Mucosa of descending colon (tissue), 3 donors: Measurements from ENCODE around the gene MCC. TPM values are rescaled to one million over a fixed set of nuclear protein-coding genes. Genes with fewer than 3 reads are reported as not detected.

Experiments
- ATAC-seq: fragments of 200-7000 bp; cut with Tn5 transposase; one replicate; pipeline ENCODE4 v1.9.1; 2020; ENCODE audit warnings: mild to moderate bottlenecking, moderate library complexity
- DNase-seq, 3 donors: peaks; one replicate each; pipeline ENCODE4 v3.0.0-alpha.2; 2020
- H3K36me3 ChIP-seq: fragments of 200-600 bp; one replicate; pipeline ENCODE4 v1.8.0; 2021; ENCODE audit warnings: low read depth, mild to moderate bottlenecking
- H3K4me1 ChIP-seq: fragments of 200-600 bp; one replicate; pipeline ENCODE4 v1.8.0; 2021; ENCODE audit warnings: low read depth, mild to moderate bottlenecking
- H3K4me3 ChIP-seq: fragments of 200-600 bp; one replicate; pipeline ENCODE4 v1.8.0; 2021; ENCODE audit warnings: mild to moderate bottlenecking
- H3K9me3 ChIP-seq: fragments of 200-600 bp; one replicate; pipeline ENCODE4 v1.8.0; 2021; ENCODE audit warnings: mild to moderate bottlenecking
- CTCF ChIP-seq: fragments of 200-600 bp; IDR thresholded peaks from one replicate; pipeline ENCODE4 v1.8.0; 2022; ENCODE audit warnings: antibody characterized with exemption, mild to moderate bottlenecking
- intact Hi-C, 2 donors: fragments of 100-400 bp; cut with DNase I in 1 of 2; cut with micrococcal nuclease in 1 of 2; formaldehyde crosslinking; loops; one replicate each; pipeline versions ENCODE4 v1.11.0 to v1.11.1; 2022; cut with DNase I, micrococcal nuclease
- total RNA-seq, 3 donors: library from RNA; stranded (reverse); fragmentation: NEBNext Ultra II Directional in 2 of 3; extraction: Animal tissue kit (Norgen Biotek cat#: 25700) in 2 of 3; gene quantifications; one replicate each; pipeline versions ENCODE4 v1.2.1 to v1.2.4, GENCODE V29; 2021 to 2023
- donor health status: DM: no; HTN: no; CAD: no; lungs with moderate emphysema.
- donor health status: DM: no; HTN: no; CAD: no.
- donor health status: DM: no; HTN: yes; CAD: no.

The MCC gene
- total RNA-seq, 3 donors from 2014 or later: 1.5 to 7.4 (median 4.4) TPM

- no peaks in the 10 kb centered on the region for H3K9me3 ChIP-seq
- no peaks in the 10 kb centered on the region for H3K36me3 ChIP-seq
- peaks cover 6% of the 10 kb centered on the region for H3K4me1 ChIP-seq
- TF ChIP-seq CTCF: no peak
- DNase-seq (no peak), ATAC-seq (no peak)
- intact Hi-C loops: no loop called here
- H3K4me3 ChIP-seq: no peak overlapping the region
Measured at GRCh38 chr5:113292462-113292861, 195.8 kb downstream of the MCC start.

GRCh38 chr5:113283558-113283957, 204.7 kb downstream of the MCC start:
- no peak overlapping the region for H3K4me3 ChIP-seq
- H3K9me3 ChIP-seq: no peaks in the 10 kb centered on the region
- DNase-seq (no peak), ATAC-seq (no peak)
- intact Hi-C loops: no loop called here
- TF ChIP-seq CTCF: no peak
- H3K4me1 ChIP-seq: no peaks in the 10 kb centered on the region
- H3K36me3 ChIP-seq: no peaks in the 10 kb centered on the region

GRCh38 chr5:113282472-113282871, 205.8 kb downstream of the MCC start:
- ATAC-seq (no peak), DNase-seq (no peak)
- Histone ChIP-seq H3K4me3 (no peak overlapping the region), H3K9me3 (no peaks in the 10 kb centered on the region), H3K4me1 (no peaks in the 10 kb centered on the region), H3K36me3 (no peaks in the 10 kb centered on the region)
- intact Hi-C loops: no loop called here
- TF ChIP-seq CTCF: no peak

GRCh38 chr5:113281194-113281593, 207.1 kb downstream of the MCC start:
- Histone ChIP-seq H3K4me1 (no peaks in the 10 kb centered on the region), H3K36me3 (no peaks in the 10 kb centered on the region), H3K9me3 (no peaks in the 10 kb centered on the region), H3K4me3 (no peak overlapping the region)
- no peak for TF ChIP-seq CTCF
- ATAC-seq: no peak
- DNase-seq: no peak
- intact Hi-C loops: no loop called here

DNA sequence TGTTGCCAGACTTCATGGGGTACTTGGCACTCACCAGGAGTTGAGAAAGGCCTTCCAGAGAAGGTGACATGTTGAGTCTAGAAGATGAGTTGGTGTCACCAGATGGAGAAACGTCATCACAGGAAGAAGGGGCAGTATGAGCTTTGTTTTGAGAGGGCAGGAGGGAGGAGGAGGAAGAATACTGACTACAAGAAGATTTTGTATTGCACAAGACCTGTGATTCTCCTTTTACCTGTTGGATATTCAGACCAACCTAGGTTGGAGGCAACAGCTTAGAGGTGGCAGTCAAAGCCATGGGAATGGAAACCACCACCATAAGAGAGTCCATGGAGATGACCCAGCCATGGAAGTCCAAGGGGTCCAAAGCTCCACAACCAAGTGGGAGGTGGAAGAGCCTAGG, 207.7 kb downstream of the MCC start:
- no peak for ATAC-seq
- DNase-seq: no peak
- H3K9me3 ChIP-seq: no peaks in the 10 kb centered on the region
- no peaks in the 10 kb centered on the region for H3K4me1 ChIP-seq
- no peaks in the 10 kb centered on the region for H3K36me3 ChIP-seq
- intact Hi-C loops: no loop called here
- H3K4me3 ChIP-seq: no peak overlapping the region
- no peak for TF ChIP-seq CTCF

GRCh38 chr5:113278976-113279375, 209.3 kb downstream of the MCC start:
- H3K9me3 ChIP-seq: no peaks in the 10 kb centered on the region
- DNase-seq: no peak
- no peak overlapping the region for H3K4me3 ChIP-seq
- no peak for ATAC-seq
- H3K36me3 ChIP-seq: no peaks in the 10 kb centered on the region
- H3K4me1 ChIP-seq: no peaks in the 10 kb centered on the region
- no peak for TF ChIP-seq CTCF
- intact Hi-C loops: no loop called here
